Neural progenitor cell (in vitro differentiated cells): ENCODE results near the gene TVP23A.

ENCODE experiments used
- EZH2 ChIP-seq: fragments of 200-600 bp; sonication (generic); IDR thresholded peaks from 2 replicates; pipeline ENCODE4 v1.6.1; 2017; ENCODE audit warnings: antibody characterized with exemption, mild to moderate bottlenecking, moderate library complexity
- TF ChIP-seq, protein P1 (sequence below): fragments of 200-600 bp; sonication (generic); IDR thresholded peaks from 2 replicates; pipeline ENCODE4 v1.5.1; 2017; ENCODE audit warnings: antibody characterized with exemption, mild to moderate bottlenecking

DNA sequence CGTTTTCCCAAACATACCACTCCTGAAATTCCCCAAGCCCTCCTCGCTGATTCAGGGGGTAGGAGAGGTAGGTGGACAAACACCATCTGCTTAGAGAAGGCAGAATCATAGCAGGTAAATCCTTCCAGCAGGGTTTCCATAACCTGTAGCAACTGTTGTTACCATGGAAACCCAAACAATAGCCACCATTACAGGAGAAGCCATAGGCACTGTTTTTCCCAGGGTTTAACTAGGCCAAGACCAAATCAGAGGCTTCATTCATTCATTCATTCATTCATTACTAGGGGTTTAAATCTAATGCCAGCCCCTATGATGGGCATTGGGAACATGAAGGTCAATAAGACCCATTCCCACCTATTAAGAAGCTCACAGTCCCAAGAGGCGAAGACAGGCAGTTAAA, 32.9 kb upstream of the TVP23A start:
- TF ChIP-seq, protein P1, sequence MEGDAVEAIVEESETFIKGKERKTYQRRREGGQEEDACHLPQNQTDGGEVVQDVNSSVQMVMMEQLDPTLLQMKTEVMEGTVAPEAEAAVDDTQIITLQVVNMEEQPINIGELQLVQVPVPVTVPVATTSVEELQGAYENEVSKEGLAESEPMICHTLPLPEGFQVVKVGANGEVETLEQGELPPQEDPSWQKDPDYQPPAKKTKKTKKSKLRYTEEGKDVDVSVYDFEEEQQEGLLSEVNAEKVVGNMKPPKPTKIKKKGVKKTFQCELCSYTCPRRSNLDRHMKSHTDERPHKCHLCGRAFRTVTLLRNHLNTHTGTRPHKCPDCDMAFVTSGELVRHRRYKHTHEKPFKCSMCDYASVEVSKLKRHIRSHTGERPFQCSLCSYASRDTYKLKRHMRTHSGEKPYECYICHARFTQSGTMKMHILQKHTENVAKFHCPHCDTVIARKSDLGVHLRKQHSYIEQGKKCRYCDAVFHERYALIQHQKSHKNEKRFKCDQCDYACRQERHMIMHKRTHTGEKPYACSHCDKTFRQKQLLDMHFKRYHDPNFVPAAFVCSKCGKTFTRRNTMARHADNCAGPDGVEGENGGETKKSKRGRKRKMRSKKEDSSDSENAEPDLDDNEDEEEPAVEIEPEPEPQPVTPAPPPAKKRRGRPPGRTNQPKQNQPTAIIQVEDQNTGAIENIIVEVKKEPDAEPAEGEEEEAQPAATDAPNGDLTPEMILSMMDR, result no peak
- TF ChIP-seq EZH2, result no peak
